Spleen (tissue), 11 donors: ENCODE measurements around the gene ITPKB. TPM values are rescaled to one million over a fixed set of nuclear protein-coding genes. Genes with fewer than 3 reads are reported as not detected.

Experiments used
- DNase-seq: peaks from one replicate; pipeline ENCODE4 v3.0.0-alpha.2; 2020
- H3K27ac ChIP-seq, 8 donors: fragments of 200-600 bp; sonication (generic) in 7 of 8; 1 replicate in 4 of 8; 2 replicates in 4 of 8; pipeline versions ENCODE4 v1.5.0 to v1.8.0; 2016 to 2021; ENCODE audit warnings: inconsistent platforms in 4 of 8, mild to moderate bottlenecking in 4 of 8, moderate library complexity in 1 of 8
- H3K27me3 ChIP-seq, 7 donors: fragments of 200-600 bp; sonication (generic) in 6 of 7; replicated peaks in 1 of 7; 1 replicate in 4 of 7; 2 replicates in 3 of 7; pipeline versions ENCODE4 v1.5.0 to v1.8.0; 2016 to 2021; ENCODE audit warnings: inconsistent platforms in 3 of 7, mild to moderate bottlenecking in 1 of 7
- H3K36me3 ChIP-seq, 6 donors: fragments of 200-600 bp; sonication (generic) in 5 of 6; 1 replicate in 4 of 6; 2 replicates in 2 of 6; pipeline versions ENCODE4 v1.5.0 to v1.8.0; 2016 to 2021; ENCODE audit warnings: inconsistent platforms in 2 of 6
- H3K4me1 ChIP-seq, 6 donors: fragments of 200-600 bp; sonication (generic) in 5 of 6; 1 replicate in 3 of 6; 2 replicates in 3 of 6; pipeline versions ENCODE4 v1.5.0 to v1.8.0; 2016 to 2021; ENCODE audit warnings: inconsistent platforms in 3 of 6
- H3K4me3 ChIP-seq, 8 donors: fragments of 200-600 bp; sonication (generic) in 7 of 8; 1 replicate in 4 of 8; 2 replicates in 4 of 8; pipeline versions ENCODE4 v1.5.0 to v1.8.0; 2016 to 2021; ENCODE audit warnings: inconsistent platforms in 4 of 8, mild to moderate bottlenecking in 4 of 8, moderate library complexity in 2 of 8
- H3K9me3 ChIP-seq, 8 donors: fragments of 200-600 bp; sonication (generic) in 7 of 8; 1 replicate in 4 of 8; 2 replicates in 4 of 8; pipeline versions ENCODE4 v1.5.0 to v1.8.0; 2016 to 2021; ENCODE audit warnings: inconsistent platforms in 4 of 8
- CTCF ChIP-seq, 11 experiments: fragments of 200-600 bp in 7 of 11; fragments of 450-650 bp in 4 of 11; sonication (generic) in 4 of 11; IDR thresholded peaks in 8 of 11; conservative IDR thresholded peaks in 3 of 11; 1 replicate in 7 of 11; 2 replicates in 4 of 11; pipeline versions ENCODE4 v1.4.0 to v1.8.0; 2016 to 2021; ENCODE audit warnings: antibody characterized with exemption in 11 of 11, inconsistent platforms in 4 of 11, mild to moderate bottlenecking in 1 of 11
- POLR2A ChIP-seq, 3 donors: fragments of 450-650 bp; IDR thresholded peaks; one replicate each; pipeline ENCODE4 v1.5.1; 2017; ENCODE audit warnings: antibody characterized with exemption in 3 of 3, mild to moderate bottlenecking in 1 of 3
- POLR2AphosphoS5 ChIP-seq, 3 donors: sonication (generic); formaldehyde crosslinking; IDR thresholded peaks; one replicate each; pipeline ENCODE4 v1.5.1; 2017; ENCODE audit warnings: antibody characterized with exemption in 3 of 3
- WGBS, 5 donors: extraction: QIAGEN DNeasy Blood & Tissue Kit in 3 of 5; methylation state at CpG; one replicate each; pipeline versions ENCODE4 v1.1.5 to v1.1.7; 2013 to 2018; 5-methylcytosine and 5-hydroxymethylcytosine counted together
- intact Hi-C: fragments of 100-400 bp; cut with DNase I; formaldehyde crosslinking; loops from one replicate; pipeline ENCODE4 v1.15.0; 2023; ENCODE audit warnings: low total_unique reads
- polyA plus RNA-seq, 3 donors: library from polyadenylated mRNA; stranded (reverse); fragments of 200-250 nt; gene quantifications; one replicate each; pipeline ENCODE4 v1.2.1, GENCODE V29; 2013
- total RNA-seq, 7 donors: library from RNA; depleted of rRNA in 3 of 7; stranded (reverse); fragments of >200 nt in 3 of 7; fragmentation: NEBNext Ultra II Directional in 4 of 7; extraction: Animal tissue kit (Norgen Biotek cat#: 25700) in 4 of 7; gene quantifications; one replicate each; pipeline versions ENCODE4 v1.1.0 to v1.2.1, GENCODE V29; 2016 to 2021
- donor health status: healthy with polysubstance abuse.
- donor health status: DM: no; HTN: no; CAD: no; lungs with moderate emphysema.
- donor health status: DM: no; HTN: no; CAD: no.
- donor health status: Bipolar disorder and iron deficiency.
- donor health status: healthy.
- donor health status: DM: no; HTN: no; CAD: no.
- donor health status: DM: yes; HTN: yes; CAD: no.

ITPKB gene
- total and polyA plus RNA-seq, 10 donors, result 8.5 to 74.6 (median 59.6) TPM

GRCh38 chr1:226630592-226630991 is 108.5 kb downstream of the ITPKB start:
- Histone ChIP-seq H3K27ac (peak overlapping the region in 4 of 8 donors; percentile 79 to 86 (median 81)), H3K27me3 (no peaks in the 10 kb centered on the region), H3K9me3 (no peaks in the 10 kb centered on the region), H3K4me3 (no peak overlapping the region), H3K36me3 (peaks cover 0 to 59% (median 18%) of the 10 kb centered on the region in 6 donors), H3K4me1 (peaks cover 26 to 69% (median 55%) of the 10 kb centered on the region in 6 donors)
- 89 to 96% (median 93%) methylated on average over 3 of the region's 3 CpGs for WGBS, 5 donors
- intact Hi-C loops, result loop anchor here (5.0 kb wide), 1 partner anchor 197 kb away; no protein-coding TSS in a partner anchor
- no peak for TF ChIP-seq POLR2AphosphoS5 (IDR thresholded peaks at IDR 0.05)
- no peak for TF ChIP-seq CTCF (IDR thresholded peaks at IDR 0.05 in 8 of 11, conservative IDR thresholded peaks at IDR 0.05 in 3 of 11)
- no peak for TF ChIP-seq POLR2A (IDR thresholded peaks at IDR 0.05)
- DNase-seq, result no peak

- Histone ChIP-seq H3K4me3 (no peak overlapping the region), H3K4me1 (peaks cover 26 to 63% (median 50%) of the 10 kb centered on the region in 6 donors), H3K36me3 (peaks cover 0 to 54% (median 16%) of the 10 kb centered on the region in 6 donors), H3K27me3 (no peaks in the 10 kb centered on the region), H3K9me3 (no peaks in the 10 kb centered on the region), H3K27ac (peak overlapping the region in 1 of 8 donors; percentile 2)
- intact Hi-C loops, result loop anchor here (5.0 kb wide), 1 partner anchor 197 kb away; no protein-coding TSS in a partner anchor
- TF ChIP-seq CTCF (IDR thresholded peaks at IDR 0.05 in 8 of 11, conservative IDR thresholded peaks at IDR 0.05 in 3 of 11), result no peak
- TF ChIP-seq POLR2AphosphoS5 (IDR thresholded peaks at IDR 0.05), result no peak
- no peak for TF ChIP-seq POLR2A (IDR thresholded peaks at IDR 0.05)
- DNase-seq, result peak; percentile 35
- 90 to 95% (median 93%) methylated on average over 6 of the region's 6 CpGs for WGBS, 5 donors
Observed at GRCh38 chr1:226629896-226630550, 109.1 kb downstream of the ITPKB start.

GRCh38 chr1:226629210-226629895 is 109.7 kb downstream of the ITPKB start:
- Histone ChIP-seq H3K4me3 (no peak overlapping the region), H3K27me3 (no peaks in the 10 kb centered on the region), H3K4me1 (peaks cover 19 to 56% (median 43%) of the 10 kb centered on the region in 6 donors), H3K9me3 (no peaks in the 10 kb centered on the region), H3K27ac (peak overlapping the region in 1 of 8 donors; percentile 2), H3K36me3 (peaks cover 0 to 47% (median 9%) of the 10 kb centered on the region in 6 donors)
- intact Hi-C loops, result no loop called here
- WGBS, 5 donors, result 92 to 94% (median 93%) methylated on average over 13 to 18 of the region's 18 CpGs
- TF ChIP-seq POLR2AphosphoS5 (IDR thresholded peaks at IDR 0.05) (peak in 1 of 3 donors; percentile 40), POLR2A (IDR thresholded peaks at IDR 0.05) (no peak)
- DNase-seq, result peak; percentile 72

DNA sequence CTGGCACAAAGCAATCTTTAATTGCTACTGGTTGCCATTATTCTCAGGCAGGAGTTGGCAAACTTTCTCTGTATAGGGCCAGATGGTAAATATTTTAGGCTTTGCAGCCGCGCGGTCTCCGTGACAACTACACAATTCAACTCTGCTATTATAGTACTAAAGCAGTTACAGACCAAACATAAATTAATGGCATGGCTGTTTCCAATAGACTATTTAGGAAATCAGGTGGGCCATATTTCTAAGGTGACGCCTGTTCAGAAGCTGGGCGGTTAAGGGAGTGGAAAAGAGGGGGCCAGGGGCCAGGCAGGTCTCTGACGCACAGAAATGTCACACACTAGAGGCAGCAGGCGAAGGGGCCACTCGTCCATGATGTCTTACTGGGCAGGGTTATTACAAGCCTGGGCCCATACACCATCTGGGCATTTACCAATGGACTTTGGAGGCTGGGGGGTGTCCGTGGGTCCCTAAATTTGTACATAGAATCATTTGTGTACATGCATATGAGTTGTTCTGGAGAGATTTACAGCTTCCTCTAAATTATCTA is 110.4 kb downstream of the ITPKB start:
- H3K4me1 ChIP-seq, result peaks cover 12 to 50% (median 37%) of the 10 kb centered on the region in 6 donors
- H3K4me3 ChIP-seq, result no peak overlapping the region
- DNase-seq, result peak; percentile 49
- no peaks in the 10 kb centered on the region for H3K9me3 ChIP-seq
- peaks cover 0 to 40% (median 6%) of the 10 kb centered on the region in 6 donors for H3K36me3 ChIP-seq
- intact Hi-C loops, result no loop called here
- H3K27ac ChIP-seq, result no peak overlapping the region
- H3K27me3 ChIP-seq, result no peaks in the 10 kb centered on the region
- 92 to 96% (median 95%) methylated on average over 10 of the region's 10 CpGs for WGBS, 5 donors
- TF ChIP-seq CTCF (IDR thresholded peaks at IDR 0.05 in 8 of 11, conservative IDR thresholded peaks at IDR 0.05 in 3 of 11), result no peak
- TF ChIP-seq POLR2A (IDR thresholded peaks at IDR 0.05), result no peak
- TF ChIP-seq POLR2AphosphoS5 (IDR thresholded peaks at IDR 0.05), result no peak
